ENCODE measurements around the gene GNB3. TPM values are rescaled to one million over a fixed set of nuclear protein-coding genes. Genes with fewer than 3 reads are reported as not detected.
"Not testable (repeated sequence)": the region's sequence is repeated elsewhere in the genome, so short reads cannot be mapped to it uniquely, and the experiment has no call there.

Gene GNB3
- total RNA-seq, 2 donors from 2014 or later, result not detected

DNA sequence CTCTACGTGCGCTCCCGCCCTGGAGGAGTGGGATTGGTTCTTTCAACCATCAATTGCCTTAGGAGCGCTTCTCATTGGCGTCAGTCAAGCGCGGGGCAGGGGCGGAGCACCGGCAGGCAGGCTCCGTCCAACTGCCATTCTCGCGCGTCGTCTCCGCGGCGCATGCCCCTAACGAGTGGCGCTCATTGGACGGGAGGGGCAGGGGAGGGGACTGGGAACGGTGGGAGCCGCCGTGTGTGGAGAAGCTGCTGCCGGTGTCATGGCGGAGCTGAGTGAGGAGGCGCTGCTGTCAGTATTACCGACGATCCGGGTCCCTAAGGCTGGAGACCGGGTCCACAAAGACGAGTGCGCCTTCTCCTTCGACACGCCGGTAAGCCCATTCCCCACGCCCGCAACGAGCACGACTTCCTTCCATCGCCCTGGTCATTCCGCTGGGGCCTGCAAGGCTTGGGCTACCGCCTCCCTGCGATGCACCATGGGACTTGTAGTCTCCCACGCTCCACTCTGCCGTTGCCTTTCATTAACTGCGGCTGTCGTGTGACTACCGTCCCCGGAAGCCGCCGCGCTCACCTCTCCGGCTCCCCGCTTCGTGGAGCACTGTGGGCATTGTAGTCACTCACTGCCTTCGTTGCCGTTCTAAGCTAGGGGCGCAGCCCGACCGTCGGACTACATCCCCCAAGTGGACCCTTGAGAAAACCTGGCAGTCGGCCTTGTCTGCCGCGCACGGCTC lies 11.4 kb downstream of the GNB3 start, which contains the start of gene USP5:
USP5 (plus strand) TSS at position 230 of the 730 bp plus-strand sequence; CDS start at position 260, 30 bp downstream.
- peaks cover 26 to 43% of the 10 kb centered on the region in 2 donors for H3K4me1 Mint-ChIP-seq (ENCODE audit: low read depth in 2 of 2)
- H3K4me3 Mint-ChIP-seq, result peak within 1 kb of the TSS; percentile 94
- H3K36me3 Mint-ChIP-seq, result peaks cover under 1% of the 10 kb centered on the region
- H3K9me3 Mint-ChIP-seq, result no peaks in the 10 kb centered on the region
- H3K27me3 Mint-ChIP-seq, result no peaks in the 10 kb centered on the region
- ATAC-seq (peak; percentile 90 to 91), DNase-seq (ENCODE audit: low spot score) (peak; percentile 99)
- H3K27ac Mint-ChIP-seq, result peak within 1 kb of the TSS; percentile 91 to 93

DNA sequence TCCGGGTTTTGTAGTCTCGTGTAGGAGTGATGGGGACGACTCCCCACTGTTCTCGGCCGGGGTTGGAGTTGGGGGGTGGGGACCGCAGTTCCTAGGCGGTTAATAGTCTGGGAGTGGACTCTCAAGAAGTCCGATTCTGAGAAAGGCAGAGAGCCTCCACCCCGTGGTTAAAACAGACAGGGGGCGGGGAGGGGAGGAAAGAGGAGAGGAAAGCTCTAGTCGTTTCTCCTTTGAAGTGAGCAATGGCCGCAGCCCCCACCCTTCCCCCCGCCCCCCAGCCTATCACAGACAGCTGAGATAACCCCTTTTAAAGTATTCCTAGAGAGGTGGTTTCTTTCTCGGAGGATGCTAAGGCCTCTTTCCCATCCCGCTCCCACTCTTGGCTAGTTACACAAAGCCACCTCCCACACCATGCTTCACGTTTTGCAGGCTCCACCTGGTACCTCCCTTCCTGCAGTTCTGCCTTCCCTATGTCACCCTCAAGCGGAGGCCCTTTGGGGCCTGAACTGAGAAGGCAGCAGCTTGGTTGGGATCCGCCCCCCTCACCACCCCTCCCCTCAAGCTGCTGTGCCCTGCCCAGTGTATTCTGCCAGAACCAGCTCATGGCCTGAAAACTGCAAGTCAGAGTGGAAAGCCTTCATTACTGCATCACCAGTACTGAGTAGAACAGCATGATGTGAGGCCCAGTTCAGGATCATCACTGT lies 12.1 kb downstream of the GNB3 start:
- Mint-ChIP-seq H3K4me1 (ENCODE audit: low read depth in 2 of 2) (peaks cover 26 to 43% of the 10 kb centered on the region in 2 donors), H3K4me3 (peak overlapping the region; percentile 94), H3K27me3 (no peaks in the 10 kb centered on the region), H3K9me3 (no peaks in the 10 kb centered on the region), H3K36me3 (peaks cover 7% of the 10 kb centered on the region), H3K27ac (peak overlapping the region; percentile 91 to 93)
- ATAC-seq (no peak), DNase-seq (ENCODE audit: low spot score) (no peak)

DNA sequence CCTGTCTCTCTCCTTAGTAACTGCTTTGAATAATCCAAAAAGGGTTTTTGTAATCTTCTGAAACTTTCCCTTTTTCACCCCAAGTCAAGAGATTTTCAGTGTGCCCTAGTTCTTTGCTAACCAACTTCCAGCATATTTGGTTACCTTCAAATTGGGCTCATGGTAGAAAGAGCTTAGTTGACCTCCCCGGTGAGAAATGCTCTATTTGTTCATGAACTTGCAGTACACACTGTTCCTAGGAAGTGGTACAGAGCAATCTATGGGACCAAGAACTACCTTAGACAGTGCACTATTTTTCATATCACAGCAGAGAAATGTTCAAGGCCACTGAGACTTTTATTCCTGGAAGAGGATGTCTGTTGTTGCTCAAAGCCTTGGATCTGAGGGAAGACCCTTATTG lies 12.9 kb downstream of the GNB3 start:
- H3K27ac Mint-ChIP-seq, result peak overlapping the region; percentile 91 to 93
- DNase-seq (ENCODE audit: low spot score) (no peak), ATAC-seq (no peak)
- peaks cover 10% of the 10 kb centered on the region for H3K36me3 Mint-ChIP-seq
- H3K9me3 Mint-ChIP-seq, result no peaks in the 10 kb centered on the region
- peaks cover 26 to 43% of the 10 kb centered on the region in 2 donors for H3K4me1 Mint-ChIP-seq (ENCODE audit: low read depth in 2 of 2)
- H3K4me3 Mint-ChIP-seq, result peak overlapping the region; percentile 94
- H3K27me3 Mint-ChIP-seq, result no peaks in the 10 kb centered on the region

DNA sequence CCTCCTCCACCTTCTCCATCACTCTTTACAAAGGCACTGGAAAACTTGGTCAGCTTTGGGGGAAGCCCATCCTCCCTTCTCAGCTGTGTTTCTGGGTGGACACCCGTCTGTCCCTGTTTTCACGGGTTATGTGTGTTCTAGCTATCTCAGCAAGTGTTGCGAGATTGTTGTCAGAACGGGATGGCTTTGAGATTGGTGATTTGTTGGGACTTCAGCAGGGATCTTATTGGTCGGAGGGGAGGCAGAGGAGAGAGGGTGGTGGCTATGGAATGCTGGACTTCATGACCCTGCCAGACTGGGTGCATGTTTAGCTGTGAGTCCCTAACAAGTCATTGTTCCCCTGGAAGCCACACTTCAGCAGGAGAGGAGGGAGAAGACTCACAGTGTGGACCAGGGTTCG lies 13.3 kb downstream of the GNB3 start:
- no peak for ATAC-seq
- peaks cover 10% of the 10 kb centered on the region for H3K36me3 Mint-ChIP-seq
- H3K4me3 Mint-ChIP-seq, result peak overlapping the region; percentile 94
- no peaks in the 10 kb centered on the region for H3K9me3 Mint-ChIP-seq
- peaks cover 26 to 43% of the 10 kb centered on the region in 2 donors for H3K4me1 Mint-ChIP-seq (ENCODE audit: low read depth in 2 of 2)
- H3K27ac Mint-ChIP-seq, result peak overlapping the region; percentile 91 to 93
- no peak for DNase-seq (ENCODE audit: low spot score)
- H3K27me3 Mint-ChIP-seq, result no peaks in the 10 kb centered on the region

DNA sequence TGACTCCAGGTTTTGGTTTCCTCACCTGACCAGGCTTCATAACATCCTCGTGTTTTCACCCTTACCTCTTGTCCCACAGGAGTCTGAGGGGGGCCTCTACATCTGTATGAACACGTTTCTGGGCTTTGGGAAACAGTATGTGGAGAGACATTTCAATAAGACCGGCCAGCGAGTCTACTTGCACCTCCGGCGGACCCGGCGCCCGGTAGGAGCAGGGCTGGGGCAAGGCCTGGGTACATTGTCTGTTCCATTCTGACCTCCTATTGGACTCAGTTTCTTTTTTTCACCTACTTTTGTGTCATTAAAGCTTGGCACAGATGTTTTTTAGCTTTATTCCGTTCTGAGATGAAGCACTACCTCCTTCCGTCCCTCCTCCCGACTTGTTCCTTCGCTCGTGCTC lies 14.6 kb downstream of the GNB3 start:
- no peak overlapping the region for H3K4me3 Mint-ChIP-seq

DNA sequence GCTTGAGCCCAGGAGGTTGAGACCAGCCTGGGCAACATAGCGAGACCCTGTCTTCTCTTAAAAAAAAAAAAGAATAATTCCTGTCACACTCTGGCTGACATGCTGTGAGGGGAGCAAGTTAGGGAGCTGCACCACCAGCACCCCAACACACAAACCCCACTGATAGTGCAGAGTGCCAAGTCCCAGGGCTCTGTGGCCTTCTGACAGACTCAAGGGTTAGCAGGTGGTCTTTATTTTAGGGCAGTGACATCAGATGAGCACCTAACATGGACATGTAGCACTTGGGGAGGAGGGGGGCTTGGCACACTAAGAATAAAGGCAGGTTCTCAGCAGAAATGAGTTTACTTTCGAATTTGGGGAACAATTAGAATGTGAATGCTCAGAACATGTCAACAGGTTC lies 18.1 kb downstream of the GNB3 start:
- Mint-ChIP-seq H3K9me3 (no peaks in the 10 kb centered on the region), H3K27ac (no peak overlapping the region), H3K36me3 (peaks cover 15% of the 10 kb centered on the region), H3K4me1 (ENCODE audit: low read depth in 2 of 2) (peaks cover 5 to 9% of the 10 kb centered on the region in 2 donors), H3K27me3 (no peaks in the 10 kb centered on the region), H3K4me3 (no peak overlapping the region)
- ATAC-seq, result no peak
- DNase-seq (ENCODE audit: low spot score), result no peak

More for the DNA sequence above, 14.6 kb downstream of the GNB3 start:
- DNase-seq (ENCODE audit: low spot score) (no peak), ATAC-seq (no peak)
- Mint-ChIP-seq H3K36me3 (peaks cover 10% of the 10 kb centered on the region), H3K9me3 (no peaks in the 10 kb centered on the region), H3K4me1 (ENCODE audit: low read depth in 2 of 2) (peaks cover 22 to 31% of the 10 kb centered on the region in 2 donors), H3K27me3 (no peaks in the 10 kb centered on the region), H3K27ac (peak overlapping the region in 1 of 2 donors; percentile 49)

DNA sequence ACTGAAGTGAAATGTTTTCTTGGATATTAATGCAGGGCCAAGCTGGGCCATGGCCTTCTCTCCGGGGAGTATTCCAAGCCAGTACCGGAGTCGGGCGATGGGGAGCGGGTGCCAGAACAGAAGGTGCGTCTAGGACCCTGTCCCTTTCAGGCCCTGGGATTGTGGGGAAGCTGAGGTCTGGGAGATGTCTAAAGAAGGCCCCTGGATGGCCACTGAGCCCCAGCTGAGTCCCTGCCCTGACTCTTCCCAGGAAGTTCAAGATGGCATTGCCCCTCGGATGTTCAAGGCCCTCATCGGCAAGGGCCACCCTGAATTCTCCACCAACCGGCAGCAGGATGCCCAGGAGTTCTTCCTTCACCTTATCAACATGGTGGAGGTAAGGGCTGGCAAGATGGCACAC lies 19.4 kb downstream of the GNB3 start:
- Mint-ChIP-seq H3K4me3 (no peak overlapping the region), H3K4me1 (ENCODE audit: low read depth in 2 of 2) (peaks cover 0 to 4% of the 10 kb centered on the region in 2 donors), H3K9me3 (no peaks in the 10 kb centered on the region), H3K27me3 (no peaks in the 10 kb centered on the region), H3K27ac (no peak overlapping the region), H3K36me3 (peaks cover 15% of the 10 kb centered on the region)
- ATAC-seq (no peak), DNase-seq (ENCODE audit: low spot score) (no peak)

DNA sequence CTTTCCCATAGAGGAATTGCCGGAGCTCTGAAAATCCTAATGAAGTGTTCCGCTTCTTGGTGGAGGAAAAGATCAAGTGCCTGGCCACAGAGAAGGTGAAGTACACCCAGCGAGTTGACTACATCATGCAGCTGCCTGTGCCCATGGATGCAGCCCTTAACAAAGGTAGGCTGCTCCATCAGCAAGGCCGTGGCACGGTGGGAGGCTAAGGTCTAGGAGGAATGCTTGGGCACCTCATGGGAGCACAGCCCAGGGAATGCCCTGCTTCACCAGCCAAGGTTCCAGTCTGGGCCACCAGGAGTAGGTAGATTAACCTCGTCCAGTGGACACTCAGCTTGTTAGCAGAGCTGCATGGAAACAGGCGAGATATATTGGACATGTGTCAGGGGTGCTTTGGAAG lies 20.2 kb downstream of the GNB3 start:
- DNase-seq (ENCODE audit: low spot score) (no peak), ATAC-seq (no peak)
- Mint-ChIP-seq H3K4me3 (no peak overlapping the region), H3K36me3 (peaks cover 15% of the 10 kb centered on the region), H3K27me3 (no peaks in the 10 kb centered on the region), H3K27ac (no peak overlapping the region), H3K4me1 (ENCODE audit: low read depth in 2 of 2) (no peaks in the 10 kb centered on the region), H3K9me3 (no peaks in the 10 kb centered on the region)

DNA sequence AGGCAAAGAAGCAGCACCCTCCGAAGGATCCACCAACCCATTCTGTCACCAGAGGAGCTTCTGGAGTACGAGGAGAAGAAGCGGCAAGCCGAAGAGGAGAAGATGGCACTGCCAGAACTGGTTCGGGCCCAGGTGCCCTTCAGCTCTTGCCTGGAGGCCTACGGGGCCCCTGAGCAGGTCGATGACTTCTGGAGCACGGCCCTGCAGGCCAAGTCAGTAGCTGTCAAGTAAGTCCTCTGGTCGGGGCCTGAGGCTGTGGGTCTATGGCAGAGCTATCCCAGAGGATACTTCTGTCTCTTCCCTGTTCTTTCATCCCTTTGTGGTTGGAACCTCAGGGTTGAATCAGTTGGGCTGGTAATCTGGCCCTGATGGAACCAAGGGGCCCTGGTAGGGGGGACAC lies 20.7 kb downstream of the GNB3 start:
- Mint-ChIP-seq H3K27ac (no peak overlapping the region), H3K9me3 (no peaks in the 10 kb centered on the region), H3K4me3 (no peak overlapping the region), H3K36me3 (peaks cover 15% of the 10 kb centered on the region), H3K4me1 (ENCODE audit: low read depth in 2 of 2) (peaks cover 0 to under 1% of the 10 kb centered on the region in 2 donors), H3K27me3 (no peaks in the 10 kb centered on the region)
- ATAC-seq (no peak), DNase-seq (ENCODE audit: low spot score) (peak; percentile 56)

DNA sequence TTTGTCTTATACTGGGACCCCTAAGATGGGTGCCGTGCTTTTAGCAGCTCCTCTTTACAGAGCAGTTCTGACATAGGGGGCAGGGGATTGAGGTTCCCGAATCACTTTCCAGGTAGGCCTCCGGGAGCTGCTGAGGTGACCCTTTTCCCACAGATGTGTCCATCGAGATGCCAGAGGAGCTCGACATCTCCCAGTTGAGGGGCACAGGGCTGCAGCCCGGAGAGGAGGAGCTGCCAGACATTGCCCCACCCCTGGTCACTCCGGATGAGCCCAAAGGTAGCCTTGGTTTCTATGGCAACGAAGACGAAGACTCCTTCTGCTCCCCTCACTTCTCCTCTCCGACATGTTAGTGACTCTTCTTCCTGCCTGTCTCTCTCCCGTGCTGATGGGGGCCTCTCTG lies 22.3 kb downstream of the GNB3 start:
- DNase-seq (ENCODE audit: low spot score) (peak; percentile 40), ATAC-seq (no peak)
- Mint-ChIP-seq H3K4me1 (ENCODE audit: low read depth in 2 of 2) (peaks cover under 1 to 3% of the 10 kb centered on the region in 2 donors), H3K27me3 (no peaks in the 10 kb centered on the region), H3K4me3 (no peak overlapping the region), H3K27ac (no peak overlapping the region), H3K36me3 (peaks cover 5% of the 10 kb centered on the region), H3K9me3 (no peaks in the 10 kb centered on the region)

DNA sequence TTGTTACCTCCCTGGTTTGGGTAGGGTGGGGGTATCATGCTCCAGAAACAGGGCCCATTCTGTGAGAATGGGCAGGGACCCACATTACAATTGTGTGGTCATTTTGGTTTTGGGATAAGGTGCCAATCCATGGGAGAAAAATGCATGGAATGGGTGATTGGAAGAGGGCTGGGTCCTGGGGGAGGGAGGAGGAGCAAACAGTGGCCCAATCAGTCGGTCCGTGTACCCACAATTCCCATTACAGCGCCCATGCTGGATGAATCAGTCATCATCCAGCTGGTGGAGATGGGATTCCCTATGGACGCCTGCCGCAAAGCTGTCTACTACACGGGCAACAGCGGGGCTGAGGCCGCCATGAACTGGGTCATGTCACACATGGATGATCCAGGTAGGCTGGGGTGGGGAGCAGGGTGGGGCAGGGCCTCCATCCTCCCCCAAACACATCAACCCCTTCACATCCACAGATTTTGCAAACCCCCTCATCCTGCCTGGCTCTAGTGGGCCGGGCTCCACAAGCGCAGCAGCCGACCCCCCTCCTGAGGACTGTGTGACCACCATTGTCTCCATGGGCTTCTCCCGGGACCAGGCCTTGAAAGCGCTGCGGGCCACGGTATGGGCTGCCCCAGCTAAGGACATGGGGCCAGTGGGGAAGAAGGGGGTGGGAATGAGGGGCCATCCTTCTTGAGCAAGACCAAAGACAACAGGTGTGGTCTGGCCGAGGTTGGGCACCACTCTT lies 23.0 kb downstream of the GNB3 start:
- Mint-ChIP-seq H3K4me3 (no peak overlapping the region), H3K27ac (no peak overlapping the region), H3K9me3 (no peaks in the 10 kb centered on the region), H3K27me3 (no peaks in the 10 kb centered on the region), H3K36me3 (peaks cover 11% of the 10 kb centered on the region), H3K4me1 (ENCODE audit: low read depth in 2 of 2) (peaks cover 8 to 10% of the 10 kb centered on the region in 2 donors)
- ATAC-seq, result no peak
- DNase-seq (ENCODE audit: low spot score), result peak; percentile 55

DNA sequence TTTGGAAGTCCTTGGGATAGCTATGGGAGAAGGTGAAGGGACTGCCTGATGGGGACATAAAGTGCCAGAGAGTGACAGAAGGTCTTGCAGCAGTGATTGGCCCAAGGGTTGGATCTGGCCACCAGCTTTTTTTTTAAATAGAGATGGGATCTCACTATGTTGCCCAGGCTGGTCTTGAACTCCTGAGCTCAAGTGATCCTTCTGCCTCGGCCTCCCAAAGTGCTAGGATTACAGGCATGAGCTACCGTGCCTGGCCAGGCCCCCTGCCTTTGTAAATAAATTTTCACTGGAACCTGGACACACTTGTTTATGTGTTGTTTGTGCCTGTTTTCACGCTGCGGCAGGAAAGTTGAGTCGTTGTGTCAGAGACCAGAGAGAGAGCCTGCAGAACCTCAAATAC lies 24.6 kb downstream of the GNB3 start:
- not testable (repeated sequence) for H3K27ac Mint-ChIP-seq; ATAC-seq; H3K9me3 Mint-ChIP-seq; H3K27me3 Mint-ChIP-seq; DNase-seq (ENCODE audit: low spot score)
- H3K4me3 Mint-ChIP-seq, result peak overlapping the region; percentile 8
- peaks cover 24 to 25% of the 10 kb centered on the region in 2 donors for H3K4me1 Mint-ChIP-seq (ENCODE audit: low read depth in 2 of 2)
- peaks cover 16% of the 10 kb centered on the region for H3K36me3 Mint-ChIP-seq

DNA sequence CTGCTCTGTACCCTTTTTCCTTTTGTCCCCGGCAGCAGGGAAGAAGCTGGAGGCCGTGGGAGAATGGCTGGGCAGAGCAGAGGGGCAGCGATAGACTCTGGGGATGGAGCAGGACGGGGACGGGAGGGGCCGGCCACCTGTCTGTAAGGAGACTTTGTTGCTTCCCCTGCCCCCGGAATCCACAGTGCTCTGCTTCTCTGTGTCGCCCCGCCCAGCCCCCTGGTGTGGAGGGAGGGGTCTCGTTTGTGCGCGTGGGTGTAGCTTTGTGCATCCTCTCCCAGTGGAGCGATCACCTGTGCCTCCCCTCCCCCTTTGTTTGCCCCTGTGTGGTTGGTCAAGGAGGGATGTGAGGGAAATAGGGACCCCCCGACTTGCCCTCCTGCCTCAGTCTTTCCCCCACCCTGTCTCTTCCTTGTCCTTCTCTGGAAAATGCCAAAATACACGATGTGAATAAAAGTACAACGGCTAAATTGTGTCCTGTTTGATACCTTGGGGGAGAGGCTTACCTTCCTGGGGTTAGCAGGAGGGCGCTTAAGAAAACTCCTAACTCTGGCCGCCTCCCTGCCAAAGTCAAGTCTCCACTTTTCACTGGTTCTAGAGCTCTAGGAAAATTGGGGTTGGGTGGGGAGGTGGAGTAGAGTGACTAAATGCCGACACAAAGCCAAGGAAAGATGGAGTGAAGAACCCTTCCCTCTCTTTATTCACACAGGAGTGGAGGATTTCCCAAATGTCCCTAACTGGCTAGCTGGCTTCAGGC lies 25.6 kb downstream of the GNB3 start:
- H3K27ac Mint-ChIP-seq, result peak overlapping the region; percentile 84 to 95

More for the DNA sequence above, 25.6 kb downstream of the GNB3 start:
- Mint-ChIP-seq H3K27me3 (no peaks in the 10 kb centered on the region), H3K4me1 (ENCODE audit: low read depth in 2 of 2) (peaks cover 33% of the 10 kb centered on the region in 2 donors), H3K9me3 (no peaks in the 10 kb centered on the region), H3K36me3 (peaks cover 15% of the 10 kb centered on the region), H3K4me3 (peak overlapping the region; percentile 94)
- ATAC-seq (no peak), DNase-seq (ENCODE audit: low spot score) (peak; percentile 60)
